GM12892 (cell line): ENCODE results near the gene SNX14.

Experiments
- POLR2A ChIP-seq: IDR thresholded peaks from 2 replicates; pipeline ENCODE4 v1.6.1; 2011; ENCODE audit warnings: low read depth, low read length, control low read depth
- POLR2AphosphoS5 ChIP-seq: IDR thresholded peaks from 2 replicates; pipeline ENCODE4 v1.6.1; 2011; ENCODE audit warnings: low read depth, low read length, control low read depth

DNA sequence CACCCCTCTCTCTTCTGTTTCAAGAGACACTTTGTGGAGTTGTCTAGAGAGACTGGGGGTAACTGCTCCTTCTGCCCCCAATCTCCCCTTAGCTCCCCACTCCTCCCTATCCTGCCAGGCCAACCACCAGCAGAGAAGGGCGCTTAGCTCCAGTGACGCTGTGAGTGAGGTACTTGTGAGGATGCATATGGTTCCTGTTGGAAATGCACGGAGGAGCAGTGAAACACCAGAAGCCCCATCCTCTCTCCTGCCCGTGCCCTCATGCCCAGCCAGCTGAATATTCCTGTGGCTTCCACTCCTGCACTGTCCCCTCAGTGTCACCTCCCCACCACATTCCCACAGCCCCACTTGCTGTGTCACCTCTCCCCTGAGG is 131.9 kb downstream of the SNX14 start:
- TF ChIP-seq POLR2A (no peak), POLR2AphosphoS5 (no peak)
